HG02938 (cell line): ENCODE measurements around the gene SYPL2.
A peak's percentile ranks its signal among the peaks of the same experiment; 100 is the strongest.
"Not testable (repeated sequence)": the region's sequence is repeated elsewhere in the genome, so short reads cannot be mapped to it uniquely, and the experiment has no call there.

Experiments used
- ATAC-seq: cut with Tn5 transposase; IDR thresholded peaks from one replicate; pipeline ENCODE4 v1.9.1; 2021; ENCODE audit warnings: mild to moderate bottlenecking, moderate library complexity; ENCODE audit not compliant: unreplicated experiment

The SYPL2 gene

GRCh38 chr1:109466452-109467300, at the start of gene SYPL2:
TSS of gene SYPL2 (plus strand) at chr1:109466546. CDS start at chr1:109466844, 298 bp downstream.
- ATAC-seq: no peak

GRCh38 chr1:109423498-109423897, 42.8 kb upstream of the SYPL2 start:
- ATAC-seq: no peak

DNA sequence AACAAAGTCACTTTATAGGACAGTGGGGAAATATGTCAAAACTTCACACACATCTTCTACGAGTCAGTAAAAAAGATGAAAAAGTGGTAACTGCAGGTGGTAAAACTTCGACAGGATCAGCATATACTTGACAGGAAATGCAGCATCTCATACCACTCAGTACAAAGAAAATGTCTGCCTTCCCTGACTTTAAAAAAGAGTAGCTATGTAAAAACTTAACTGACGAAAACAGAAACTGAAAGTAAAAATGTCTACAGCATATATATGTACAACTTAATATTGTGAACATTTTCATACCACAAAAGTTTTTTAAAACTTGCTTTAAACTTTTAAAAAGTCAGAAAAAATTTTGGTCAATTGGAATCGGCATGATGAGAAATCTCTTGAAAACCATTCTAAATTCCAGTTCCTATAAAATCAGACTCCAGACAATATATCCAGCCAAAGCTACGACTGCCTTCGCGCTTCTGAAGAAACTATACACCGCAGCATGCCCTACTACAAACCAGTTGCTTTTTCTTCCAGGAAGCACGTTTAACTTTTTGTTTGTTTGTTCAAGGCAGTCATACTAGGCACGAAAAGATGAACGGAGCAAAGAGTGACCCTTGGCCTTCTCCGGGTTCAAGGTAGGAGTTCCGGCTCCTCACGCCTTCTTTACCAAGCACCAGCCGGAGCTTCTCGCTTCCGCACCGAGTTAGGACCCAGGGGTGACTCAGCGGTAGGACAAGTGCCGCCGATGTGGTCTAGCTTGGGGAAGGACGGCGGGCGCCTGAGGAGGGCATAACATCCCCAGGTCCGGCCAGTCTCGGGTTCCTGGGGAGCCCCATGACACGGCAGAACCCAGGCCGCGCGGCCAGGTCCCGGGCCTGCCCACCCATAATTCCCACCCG, 40.7 kb upstream of the SYPL2 start:
- peak; percentile 18 for ATAC-seq

- peak; percentile 96 for ATAC-seq
Observed at GRCh38 chr1:109426281-109427170, 39.8 kb upstream of the SYPL2 start, which contains the start of gene PSMA5. TSS of gene PSMA5 (minus strand) at chr1:109426448. CDS start at chr1:109426330, 118 bp downstream.

- ATAC-seq: no peak
Observed at GRCh38 chr1:109427171-109427467, 39.2 kb upstream of the SYPL2 start.

DNA sequence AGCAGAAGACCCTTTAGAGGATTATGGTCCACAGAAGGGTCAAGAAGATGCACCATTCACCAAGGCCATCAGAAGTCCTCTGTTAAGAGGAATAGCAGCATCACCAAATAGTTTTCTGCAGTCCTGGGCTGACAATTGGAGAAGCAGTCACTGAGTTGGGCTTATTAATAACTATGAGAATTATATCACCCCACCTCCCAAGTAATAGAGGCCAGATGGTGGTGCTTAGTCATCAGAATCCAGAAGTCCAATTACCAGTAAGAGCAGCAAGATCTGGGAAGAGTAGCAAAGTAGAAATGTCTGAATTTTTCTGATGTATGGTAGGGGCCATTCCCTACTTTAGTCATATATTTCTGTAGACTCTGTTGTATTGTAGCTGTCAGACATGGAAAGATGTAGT, 34.0 kb upstream of the SYPL2 start:
- no peak for ATAC-seq

GRCh38 chr1:109433322-109433721, 33.0 kb upstream of the SYPL2 start:
- no peak for ATAC-seq

- no peak for ATAC-seq
Observed at GRCh38 chr1:109434484-109434883, 31.9 kb upstream of the SYPL2 start.

GRCh38 chr1:109438798-109439297, 27.5 kb upstream of the SYPL2 start:
- ATAC-seq: no peak

DNA sequence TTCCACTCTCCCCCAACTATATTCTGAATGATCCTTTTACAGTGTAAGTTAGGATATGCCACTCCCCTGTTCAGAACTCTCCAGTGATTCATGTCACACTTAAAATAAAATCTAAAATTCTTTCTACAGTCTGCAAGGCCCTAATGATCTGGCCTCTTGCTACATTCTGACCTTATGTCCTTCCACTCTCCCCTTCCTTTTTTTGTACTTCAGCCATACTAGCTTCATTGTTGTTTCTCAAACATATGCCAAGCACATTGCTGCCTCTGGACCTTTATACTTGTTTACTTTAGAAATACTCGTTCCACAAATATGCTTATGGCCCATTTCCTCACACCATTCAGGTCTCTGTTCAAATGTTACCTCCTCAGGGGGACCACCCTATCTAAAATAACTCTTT, 25.3 kb upstream of the SYPL2 start:
- ATAC-seq: no peak

DNA sequence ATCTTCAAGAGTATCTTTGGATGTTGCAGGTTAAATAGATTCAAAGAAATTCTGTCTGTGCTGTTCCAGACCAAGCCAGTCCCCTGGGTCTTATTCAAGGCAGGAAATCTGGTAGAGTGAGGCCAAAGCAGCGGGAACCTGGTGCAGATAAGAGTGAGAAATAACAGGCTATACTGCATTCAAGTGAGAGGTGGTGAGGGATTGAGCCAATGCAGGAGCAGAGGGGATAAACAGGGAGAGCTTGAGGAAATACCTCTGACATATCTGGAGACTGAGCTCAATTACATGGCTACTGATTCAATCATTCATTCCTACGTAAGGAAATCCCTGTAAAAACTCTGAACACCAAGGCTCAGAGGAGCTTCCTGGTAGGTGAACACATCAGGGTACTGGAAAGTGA, 22.9 kb upstream of the SYPL2 start:
- ATAC-seq: no peak

DNA sequence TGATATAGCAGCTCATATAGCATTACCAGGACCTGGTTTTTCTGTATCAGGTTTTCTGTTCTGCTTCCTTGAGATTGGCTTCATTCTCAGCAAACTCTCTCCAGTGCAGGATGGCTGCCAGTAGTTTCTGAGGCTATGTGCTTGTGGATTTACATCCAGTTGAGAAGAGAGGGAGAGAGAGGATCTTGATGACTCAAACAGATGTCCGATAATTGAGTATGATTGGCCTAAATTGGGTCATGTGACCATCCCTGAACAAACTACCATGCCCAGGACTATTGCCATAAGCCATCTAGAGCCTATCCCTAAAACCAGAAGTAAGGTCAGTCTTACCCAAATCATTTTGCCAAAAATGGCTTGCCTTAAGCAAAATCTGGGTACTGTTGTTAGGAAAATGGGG, 22.0 kb upstream of the SYPL2 start:
- ATAC-seq: no peak

- ATAC-seq: not testable (repeated sequence)
Observed at GRCh38 chr1:109445949-109446695, 20.2 kb upstream of the SYPL2 start.

DNA sequence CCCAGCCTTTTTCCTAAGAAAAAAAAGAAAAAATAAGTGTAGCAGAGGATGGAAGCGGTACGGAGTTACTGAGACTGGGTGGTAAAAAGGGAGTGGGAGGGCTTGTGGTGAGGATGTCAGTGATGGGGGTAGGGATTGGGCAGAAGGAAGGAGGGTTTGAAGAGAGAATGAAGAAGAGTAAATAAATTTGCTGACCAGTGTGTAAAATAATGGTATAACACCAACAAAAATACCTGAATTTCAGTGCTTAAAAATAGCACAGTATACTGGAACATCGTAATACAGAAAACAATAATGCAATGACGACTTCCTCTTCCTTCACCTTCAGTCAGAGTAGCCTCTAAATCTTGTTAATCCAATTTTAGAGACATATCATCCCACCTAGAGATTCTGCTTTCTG, 18.8 kb upstream of the SYPL2 start:
- no peak for ATAC-seq

DNA sequence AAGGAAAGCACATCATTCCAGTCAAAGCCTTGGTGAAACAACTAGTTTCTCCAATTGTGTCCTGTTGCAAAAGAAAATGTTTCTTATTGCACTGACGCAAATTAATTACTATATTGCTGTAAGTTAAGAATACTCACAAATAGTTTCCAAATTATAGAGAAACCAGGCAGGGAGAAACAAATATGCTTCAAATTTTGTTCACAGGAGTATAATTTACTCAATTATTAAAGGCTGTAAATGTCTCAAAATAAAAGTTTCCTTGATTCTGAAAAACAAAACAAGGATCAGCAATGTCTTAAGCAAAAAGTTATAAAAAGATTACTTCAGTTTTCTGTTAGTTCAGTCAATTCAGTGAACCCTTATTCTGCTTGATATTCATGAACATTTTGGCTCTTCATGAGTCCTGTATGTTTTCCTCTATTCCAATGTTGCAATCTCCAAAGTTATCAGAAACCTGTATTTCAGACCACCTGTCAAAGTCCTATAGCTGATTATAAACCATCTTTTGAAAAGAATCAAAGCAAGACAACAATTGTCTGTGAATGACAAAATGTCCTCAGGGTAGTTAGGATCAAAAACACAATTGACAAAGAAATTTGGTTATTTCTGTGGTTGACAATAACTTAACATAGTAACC, 11.7 kb upstream of the SYPL2 start:
- no peak for ATAC-seq

DNA sequence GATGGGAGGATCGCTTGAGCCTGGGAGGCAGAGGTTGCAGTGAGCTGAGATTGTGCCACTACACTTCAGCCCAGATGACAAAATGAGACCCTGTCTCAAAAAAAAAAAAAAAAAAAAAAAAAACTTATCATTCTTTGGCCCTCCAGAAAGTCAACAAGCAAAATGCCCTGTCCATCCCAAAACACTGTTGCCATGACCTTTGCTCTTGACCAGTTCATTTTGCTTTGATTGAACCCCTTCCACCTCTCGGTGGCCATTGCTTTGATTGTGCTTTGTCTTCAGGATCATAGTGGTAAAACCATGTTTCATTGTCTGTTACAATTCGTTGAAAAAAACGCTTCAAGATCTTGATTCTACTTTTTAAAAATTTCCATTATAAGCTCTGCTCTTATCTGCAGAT, 8.5 kb upstream of the SYPL2 start:
- ATAC-seq: no peak

DNA sequence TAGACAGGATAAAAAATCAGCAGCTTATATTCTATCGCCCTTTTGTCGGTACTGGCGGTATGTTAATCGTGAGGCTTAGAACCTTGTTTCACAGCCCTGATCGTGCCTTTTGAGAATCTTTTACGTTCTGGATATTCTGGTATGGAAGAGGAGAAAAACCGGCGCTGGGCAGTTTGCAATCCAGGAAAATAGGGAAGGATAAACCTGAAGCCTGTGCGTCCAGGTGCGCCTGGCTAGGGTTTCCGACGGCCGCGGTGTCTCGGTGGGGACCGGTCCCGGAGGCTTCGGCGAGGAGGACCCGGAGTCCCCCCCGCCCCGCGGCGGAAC, 258 bp upstream of the SYPL2 start:
- ATAC-seq: no peak

DNA sequence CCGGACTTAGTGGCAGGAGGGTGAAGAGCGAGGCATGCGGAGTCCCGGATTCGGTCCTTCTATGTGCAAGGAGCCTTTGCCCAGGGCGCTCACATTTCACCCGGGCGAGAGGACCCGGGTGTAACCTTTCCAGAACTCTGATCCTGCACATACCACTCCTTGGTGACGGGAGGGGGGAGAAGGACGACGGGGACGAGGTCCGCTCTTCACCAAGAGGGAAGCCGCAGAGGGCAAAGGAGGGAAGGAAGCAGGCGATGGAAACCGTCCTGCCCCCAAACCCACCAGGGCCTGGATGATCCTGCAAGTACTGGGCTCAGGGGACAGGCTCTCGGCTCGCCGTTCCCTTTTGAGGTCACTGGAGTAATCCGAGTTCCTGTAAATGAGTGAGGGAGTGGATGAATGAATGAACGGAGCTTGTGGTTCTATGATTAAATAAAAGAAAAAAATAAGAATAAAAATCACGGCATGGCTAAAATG, 993 bp downstream of the SYPL2 start:
- no peak for ATAC-seq

- ATAC-seq: no peak
Observed at GRCh38 chr1:109468061-109468460, 1.7 kb downstream of the SYPL2 start.

DNA sequence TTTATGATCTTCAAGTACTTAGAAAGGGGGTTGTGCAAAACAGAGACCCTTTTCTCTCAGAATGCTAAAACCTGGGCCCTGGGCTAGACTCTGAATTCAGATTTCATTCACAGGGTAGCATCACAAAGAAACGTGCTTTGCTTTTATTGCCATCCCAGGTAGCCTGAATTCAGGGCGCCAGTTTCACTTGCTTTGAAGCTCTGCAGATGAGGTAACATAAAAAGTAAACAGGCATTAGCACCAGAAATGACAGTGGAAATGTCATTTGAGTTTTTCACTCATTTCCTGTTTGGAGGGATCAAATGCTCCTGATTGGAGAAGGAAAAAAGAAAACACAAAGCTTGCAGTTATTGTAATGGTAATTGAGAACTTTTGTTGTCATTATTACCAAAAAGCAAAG, 2.6 kb downstream of the SYPL2 start:
- ATAC-seq: no peak
